PC-3 (cell line): ENCODE results near the gene HYAL2. TPM values are rescaled to one million over a fixed set of nuclear protein-coding genes. Genes with fewer than 3 reads are reported as not detected.

Source experiments
- ATAC-seq: fragments of 200-7000 bp; cut with Tn5 transposase; 2 replicates; pipeline ENCODE4 v1.9.1; 2020; ENCODE audit warnings: mild to moderate bottlenecking, moderate library complexity
- BruUV-seq: library from RNA; stranded (reverse); fragments of 400-500 nt; replicated peaks from 2 replicates; lab custom pipeline; 2021; lab: Mats Ljungman, UMichigan
- CTCF ChIA-PET: fragments of 300-600 bp; sonication (Branson Sonifier 250); formaldehyde crosslinking; loops from one replicate; lab custom pipeline; 2022; ENCODE audit warnings: antibody characterized with exemption; lab: Charles Lee
- POLR2A ChIA-PET: fragments of 300-600 bp; sonication (Branson Sonifier 250); formaldehyde crosslinking; loops from one replicate; lab custom pipeline; 2022; ENCODE audit warnings: antibody characterized with exemption; ENCODE audit not compliant: unreplicated experiment; lab: Charles Lee
- DNase-seq: peaks from one replicate; pipeline ENCODE4 v3.0.0-alpha.2; 2015
- H2AFZ ChIP-seq: fragments of 300-600 bp; sonication (generic); 2 replicates; pipeline ENCODE4 v1.6.0; 2016; ENCODE audit warnings: antibody characterized with exemption, low read length
- H3F3A ChIP-seq: fragments of 300-600 bp; sonication (generic); one replicate; pipeline ENCODE4 v1.6.0; 2017; ENCODE audit warnings: antibody characterized with exemption, low read length, control low read depth, mild to moderate bottlenecking; ENCODE audit not compliant: unreplicated experiment
- H3K27ac ChIP-seq: fragments of 300-600 bp; sonication (generic); 2 replicates; pipeline ENCODE4 v1.5.1; 2016; ENCODE audit warnings: mild to moderate bottlenecking, low read length
- H3K27me3 ChIP-seq: fragments of 300-600 bp; sonication (generic); 2 replicates; pipeline ENCODE4 v1.6.1; 2016; ENCODE audit warnings: low read length, mixed read lengths
- H3K36me3 ChIP-seq: fragments of 300-600 bp; sonication (generic); 2 replicates; pipeline ENCODE4 v1.6.1; 2016; ENCODE audit warnings: low read depth, mixed run types, low read length, mixed read lengths
- H3K4me1 ChIP-seq: fragments of 300-600 bp; sonication (generic); 2 replicates; pipeline ENCODE4 v1.5.1; 2016; ENCODE audit warnings: low read length; ENCODE audit not compliant: insufficient read depth
- H3K4me2 ChIP-seq: fragments of 300-600 bp; sonication (generic); 2 replicates; pipeline ENCODE4 v1.6.0; 2016; ENCODE audit warnings: low read length
- H3K4me3 ChIP-seq: fragments of 300-600 bp; sonication (generic); 2 replicates; pipeline ENCODE4 v1.5.1; 2016; ENCODE audit warnings: mild to moderate bottlenecking, low read length, mixed read lengths
- H3K79me2 ChIP-seq: fragments of 300-600 bp; sonication (generic); 2 replicates; pipeline ENCODE4 v1.6.1; 2017; ENCODE audit warnings: low read length, mixed read lengths
- H3K9ac ChIP-seq: fragments of 300-600 bp; sonication (generic); 2 replicates; pipeline ENCODE4 v1.6.0; 2016; ENCODE audit warnings: mild to moderate bottlenecking, low read length
- H3K9me2 ChIP-seq: fragments of 300-600 bp; sonication (generic); replicated peaks from 2 replicates; pipeline ENCODE4 v1.6.1; 2016; ENCODE audit warnings: mixed run types, low read length, mixed read lengths
- H3K9me3 ChIP-seq: fragments of 300-600 bp; sonication (generic); 2 replicates; pipeline ENCODE4 v1.6.1; 2016; ENCODE audit warnings: low read length, mixed read lengths
- H4K20me1 ChIP-seq: fragments of 300-600 bp; sonication (generic); 2 replicates; pipeline ENCODE4 v1.6.1; 2016; ENCODE audit warnings: low read length, mixed read lengths
- EZH2 ChIP-seq: fragments of 300-600 bp; sonication (generic); IDR thresholded peaks from one replicate; pipeline ENCODE4 v1.6.1; 2017; ENCODE audit warnings: antibody characterized with exemption, mild to moderate bottlenecking, low read length; ENCODE audit not compliant: unreplicated experiment
- EZH2phosphoT487 ChIP-seq: fragments of 300-600 bp; sonication (generic); IDR thresholded peaks from 2 replicates; pipeline ENCODE4 v1.6.1; 2018; ENCODE audit warnings: mild to moderate bottlenecking, antibody characterized with exemption, low read length, borderline replicate concordance
- intact Hi-C: fragments of 100-400 bp; cut with micrococcal nuclease; formaldehyde crosslinking; loops from 2 replicates; pipeline ENCODE4 v1.9.0; 2023
- total RNA-seq: library from RNA; depleted of rRNA; stranded (reverse); fragments of >200 nt; gene quantifications from 2 replicates; pipeline ENCODE4 v1.2.3, GENCODE V29; 2014
- TF ChIP-seq, protein P1 (sequence below): fragments of 300-600 bp; sonication (generic); conservative IDR thresholded peaks from 2 replicates; pipeline ENCODE4 v1.5.1; 2017; ENCODE audit warnings: antibody characterized with exemption, low read depth, mild to moderate bottlenecking, low read length

The HYAL2 gene
- total RNA-seq, 1 experiment from 2014 or later = 97.8 TPM

DNA sequence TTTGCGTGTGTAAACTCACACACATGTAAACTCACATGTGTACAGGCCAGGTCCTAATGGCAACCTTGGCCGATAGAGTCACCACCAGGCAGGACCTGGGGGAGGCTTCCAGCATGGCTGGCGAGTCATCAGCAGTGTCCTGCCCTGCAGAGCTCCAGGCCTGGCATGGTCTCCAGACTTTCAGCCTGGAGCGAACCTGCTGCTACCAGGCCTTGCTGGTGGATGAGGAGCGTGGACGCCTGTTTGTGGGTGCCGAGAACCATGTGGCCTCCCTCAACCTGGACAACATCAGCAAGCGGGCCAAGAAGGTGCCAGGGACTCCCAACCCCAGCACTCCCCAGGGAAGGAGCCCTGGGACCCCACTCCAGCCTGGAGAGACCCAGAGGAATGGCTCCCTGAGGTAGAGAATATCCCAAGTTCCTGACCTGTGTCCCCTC is 52.5 kb downstream of the HYAL2 start:
- H3K79me2 ChIP-seq = 0 out of 2 replicates have a peak, but pooled peaks cover 3% of the 10 kb centered on the region
- H3K9me2 ChIP-seq = no peaks in the 10 kb centered on the region
- no peaks in the 10 kb centered on the region for H3K36me3 ChIP-seq
- H3K4me2 ChIP-seq = peak overlapping the region; percentile 83
- intact Hi-C loops = no loop called here
- POLR2A ChIA-PET = no interaction called here
- H3F3A ChIP-seq = no peaks in the 10 kb centered on the region
- H3K9ac ChIP-seq = peak overlapping the region; percentile 60
- H3K27me3 ChIP-seq = no peaks in the 10 kb centered on the region
- CTCF ChIA-PET = interaction anchor here (0.6 kb wide), 1 partner anchor 34 kb away, joined by 3 read pairs; the partner anchor contains the start of gene GNAI2
- DNase-seq (peak; percentile 79), ATAC-seq (peak; percentile 42)
- H3K4me1 ChIP-seq = peaks cover 53% of the 10 kb centered on the region
- H4K20me1 ChIP-seq = no peaks in the 10 kb centered on the region
- H3K4me3 ChIP-seq = peak overlapping the region; percentile 55
- TF ChIP-seq EZH2 = no peak
- TF ChIP-seq, protein P1, sequence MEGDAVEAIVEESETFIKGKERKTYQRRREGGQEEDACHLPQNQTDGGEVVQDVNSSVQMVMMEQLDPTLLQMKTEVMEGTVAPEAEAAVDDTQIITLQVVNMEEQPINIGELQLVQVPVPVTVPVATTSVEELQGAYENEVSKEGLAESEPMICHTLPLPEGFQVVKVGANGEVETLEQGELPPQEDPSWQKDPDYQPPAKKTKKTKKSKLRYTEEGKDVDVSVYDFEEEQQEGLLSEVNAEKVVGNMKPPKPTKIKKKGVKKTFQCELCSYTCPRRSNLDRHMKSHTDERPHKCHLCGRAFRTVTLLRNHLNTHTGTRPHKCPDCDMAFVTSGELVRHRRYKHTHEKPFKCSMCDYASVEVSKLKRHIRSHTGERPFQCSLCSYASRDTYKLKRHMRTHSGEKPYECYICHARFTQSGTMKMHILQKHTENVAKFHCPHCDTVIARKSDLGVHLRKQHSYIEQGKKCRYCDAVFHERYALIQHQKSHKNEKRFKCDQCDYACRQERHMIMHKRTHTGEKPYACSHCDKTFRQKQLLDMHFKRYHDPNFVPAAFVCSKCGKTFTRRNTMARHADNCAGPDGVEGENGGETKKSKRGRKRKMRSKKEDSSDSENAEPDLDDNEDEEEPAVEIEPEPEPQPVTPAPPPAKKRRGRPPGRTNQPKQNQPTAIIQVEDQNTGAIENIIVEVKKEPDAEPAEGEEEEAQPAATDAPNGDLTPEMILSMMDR = no peak
- H3K9me3 ChIP-seq = no peaks in the 10 kb centered on the region
- H3K27ac ChIP-seq = peak overlapping the region; percentile 75
- no TSS peak for BruUV-seq
- no peak overlapping the region for H2AFZ ChIP-seq

DNA sequence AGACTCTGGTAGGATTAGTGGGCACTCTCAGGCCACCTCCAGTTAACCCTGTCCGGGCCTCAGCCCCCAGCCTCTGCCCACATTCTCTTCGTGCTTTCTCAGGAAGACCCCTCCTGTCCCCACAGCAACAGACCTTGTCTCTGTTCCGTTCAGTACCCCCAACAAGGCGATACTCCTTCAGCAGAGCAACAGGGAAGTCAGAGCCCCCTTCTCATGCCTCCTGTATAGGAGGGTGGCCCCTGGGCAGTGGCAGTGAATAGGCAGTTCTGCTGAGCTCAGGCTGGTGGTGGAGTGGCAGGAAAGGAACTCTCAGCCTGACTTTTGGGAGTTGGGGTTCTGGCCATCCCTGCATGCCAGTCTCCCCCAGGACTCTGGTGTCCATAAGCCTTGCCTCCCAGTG is 53.1 kb downstream of the HYAL2 start:
- POLR2A ChIA-PET = no interaction called here
- Histone ChIP-seq H3K27me3 (no peaks in the 10 kb centered on the region), H4K20me1 (no peaks in the 10 kb centered on the region), H3K4me3 (peak overlapping the region; percentile 55), H3F3A (no peaks in the 10 kb centered on the region), H3K9me3 (no peaks in the 10 kb centered on the region), H3K79me2 (0 out of 2 replicates have a peak, but pooled peaks cover 3% of the 10 kb centered on the region), H3K36me3 (no peaks in the 10 kb centered on the region), H3K4me2 (peak overlapping the region; percentile 83), H3K4me1 (peaks cover 58% of the 10 kb centered on the region), H3K9me2 (no peaks in the 10 kb centered on the region), H3K27ac (peak overlapping the region; percentile 75), H3K9ac (peak overlapping the region; percentile 60), H2AFZ (peak overlapping the region; percentile 13; the same call in 1 of the 2 replicates)
- TF ChIP-seq, protein P1 = no peak
- no peak for TF ChIP-seq EZH2
- no peak for TF ChIP-seq EZH2phosphoT487
- CTCF ChIA-PET = interaction anchor here (0.6 to 1.0 kb wide), 3 partner anchors 9 to 34 kb away, joined by 3 to 8 read pairs (median 4); partner anchors contain the start of gene GNAI2
- ATAC-seq = no peak
- intact Hi-C loops = no loop called here
- no peak for DNase-seq
- BruUV-seq = TSS peak; percentile 35
